HT-29 (cell line): Measurements from ENCODE around the gene BOK. TPM values are rescaled to one million over a fixed set of nuclear protein-coding genes. Genes with fewer than 3 reads are reported as not detected.

Experiments
- DNase-seq: peaks from one replicate; pipeline ENCODE4 v3.0.0-alpha.2; 2015; ENCODE audit warnings: low spot score
- small RNA-seq: library from RNA; depleted of rRNA; stranded (forward); fragments of <200 nt; gene quantifications from one replicate; pipeline ENCODE3, GENCODE V24; 2014
- total RNA-seq: library from RNA; depleted of rRNA; stranded (reverse); fragments of >200 nt; shearing (Covaris generic); gene quantifications from 2 replicates; pipeline ENCODE4 v1.2.3, GENCODE V29; 2014; rRNA removed

BOK gene
- total RNA-seq, 1 experiment from 2014 or later, result 50.4 TPM

DNA sequence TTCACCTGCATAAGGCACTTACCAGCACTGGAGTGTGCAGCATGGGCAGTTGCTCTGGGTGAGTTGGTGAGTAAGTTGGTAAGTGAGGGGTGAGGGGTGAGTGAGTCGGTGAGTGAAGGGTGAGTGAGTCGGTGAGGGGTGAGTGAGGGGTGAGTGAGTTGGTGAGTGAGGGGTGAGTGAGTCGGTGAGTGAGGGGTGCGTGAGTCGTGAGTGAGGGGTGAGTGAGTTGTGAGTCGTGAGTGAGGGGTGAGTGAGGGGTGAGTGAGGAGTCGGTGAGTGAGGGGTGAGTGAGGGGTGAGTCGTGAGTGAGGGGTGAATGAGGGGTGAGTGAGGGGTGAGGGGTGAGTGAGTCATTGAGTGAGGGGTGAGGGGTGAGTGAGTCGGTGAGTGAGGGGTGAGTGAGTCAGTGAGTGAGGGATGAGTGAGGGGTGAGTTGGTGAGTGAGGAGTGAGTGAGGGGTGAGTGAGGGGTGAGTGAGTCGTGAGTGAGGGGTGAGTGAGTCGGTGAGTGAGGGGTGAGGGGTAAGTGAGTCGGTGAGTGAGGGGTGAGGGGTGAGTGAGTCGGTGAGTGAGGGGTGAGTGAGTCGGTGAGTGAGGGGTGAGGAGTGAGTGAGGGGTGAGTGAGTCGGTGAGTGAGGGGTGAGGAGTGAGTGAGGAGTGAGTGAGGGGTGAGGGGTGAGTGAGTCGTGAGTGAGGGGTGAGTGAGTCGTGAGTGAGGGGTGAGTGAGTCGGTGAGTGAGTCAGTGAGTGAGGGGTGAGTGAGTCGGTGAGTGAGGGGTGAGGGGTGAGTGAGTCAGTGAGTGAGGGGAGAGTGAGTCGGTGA lies 61.3 kb downstream of the BOK start:
- no peak for DNase-seq

DNA sequence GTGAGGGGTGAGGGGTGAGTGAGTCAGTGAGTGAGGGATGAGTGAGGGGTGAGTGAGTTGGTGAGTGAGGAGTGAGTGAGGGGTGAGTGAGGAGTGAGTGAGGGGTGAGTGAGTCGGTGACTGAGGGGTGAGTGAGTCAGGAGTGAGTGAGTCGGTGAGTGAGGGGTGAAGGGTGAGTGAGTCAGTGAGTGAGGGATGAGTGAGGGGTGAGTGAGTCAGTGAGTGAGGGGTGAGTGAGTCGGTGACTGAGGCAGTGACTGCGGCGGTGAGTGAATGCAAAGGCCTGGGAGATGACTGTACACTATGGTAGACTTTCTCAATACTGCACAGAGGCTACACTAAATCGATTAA lies 61.8 kb downstream of the BOK start:
- DNase-seq, result no peak

Small RNA genes lying within 50 kb of the gene (small RNA-seq; reads per million reads assigned to genes)
- gene RNA5SP122, result 0.57 reads per million

Other genes starting within 250 kb of the BOK start
- 461 and 493 TPM in 2 replicates for gene HDLBP, start 243.1 kb upstream of the BOK start, total RNA-seq
- gene SEPTIN2, start 242.8 kb upstream of the BOK start, total RNA-seq, result 139 and 164 TPM in 2 replicates
- gene FARP2, start 202.5 kb upstream of the BOK start, total RNA-seq, result 53.7 and 54.1 TPM in 2 replicates
- 291 and 314 TPM in 2 replicates for gene STK25, start 50.2 kb upstream of the BOK start, total RNA-seq
- 115 and 137 TPM in 2 replicates for gene THAP4, start 78.4 kb downstream of the BOK start, total RNA-seq
- 73.5 and 77.5 TPM in 2 replicates for gene ATG4B, start 78.9 kb downstream of the BOK start, total RNA-seq
- 162 and 182 TPM in 2 replicates for gene DTYMK, start 128.1 kb downstream of the BOK start, total RNA-seq
- gene ING5, start 143.3 kb downstream of the BOK start, total RNA-seq, result 46.4 and 54.7 TPM in 2 replicates
- 50.3 and 53.7 TPM in 2 replicates for gene D2HGDH, start 175.9 kb downstream of the BOK start, total RNA-seq
- not detected in 2 replicates for gene GAL3ST2, start 218.1 kb downstream of the BOK start, total RNA-seq